ENCODE measurements around the gene ADCY7. TPM values are rescaled to one million over a fixed set of nuclear protein-coding genes. Genes with fewer than 3 reads are reported as not detected.

ADCY7 gene
- total and polyA plus RNA-seq, 2 donors, result 23.1 to 30.9 TPM

GRCh38 chr16:50275428-50276325 lies 9.3 kb downstream of the ADCY7 start:
- WGBS, result 84% methylated on average over 12 of the region's 12 CpGs
- Histone ChIP-seq H3K4me1 (ENCODE audit: control insufficient read depth in 2 of 2, insufficient read depth in 2 of 2, low read length in 2 of 2) (peaks cover 16 to 43% of the 10 kb centered on the region in 2 donors), H3K4me3 (ENCODE audit: low read length in 2 of 2) (no peak overlapping the region)

GRCh38 chr16:50276326-50276640 lies 9.9 kb downstream of the ADCY7 start:
- H3K9me3 ChIP-seq (ENCODE audit: control insufficient read depth in 2 of 2, insufficient read depth in 1 of 2, low read length in 1 of 2), result no peaks in the 10 kb centered on the region
- 95% methylated on average over 2 of the region's 2 CpGs for WGBS
- H3K4me3 ChIP-seq (ENCODE audit: low read length in 2 of 2), result no peak overlapping the region
- H3K27ac ChIP-seq (ENCODE audit: low read depth in 1 of 2, low read length in 1 of 2), result peak overlapping the region in 1 of 2 donors; percentile 9
- no peak for DNase-seq (ENCODE audit: low read depth in 6 of 9, low spot score in 9 of 9)
- H3K27me3 ChIP-seq (ENCODE audit: control insufficient read depth in 2 of 2, insufficient read depth in 1 of 2, low read length in 1 of 2), result no peaks in the 10 kb centered on the region
- peaks cover 0 to 3% of the 10 kb centered on the region in 2 donors for H3K36me3 ChIP-seq (ENCODE audit: control insufficient read depth in 2 of 2, insufficient read depth in 2 of 2, low read length in 1 of 2)
- H3K4me1 ChIP-seq (ENCODE audit: control insufficient read depth in 2 of 2, insufficient read depth in 2 of 2, low read length in 2 of 2), result peaks cover 16 to 49% of the 10 kb centered on the region in 2 donors

More at GRCh38 chr16:50275428-50276325, 9.3 kb downstream of the ADCY7 start:
- H3K27ac ChIP-seq (ENCODE audit: low read depth in 1 of 2, low read length in 1 of 2), result peak overlapping the region; percentile 46 to 85
- H3K9me3 ChIP-seq (ENCODE audit: control insufficient read depth in 2 of 2, insufficient read depth in 1 of 2, low read length in 1 of 2), result no peaks in the 10 kb centered on the region
- no peak for DNase-seq (ENCODE audit: low read depth in 6 of 9, low spot score in 9 of 9)
- no peaks in the 10 kb centered on the region for H3K27me3 ChIP-seq (ENCODE audit: control insufficient read depth in 2 of 2, insufficient read depth in 1 of 2, low read length in 1 of 2)
- peaks cover 3 to 9% of the 10 kb centered on the region in 2 donors for H3K36me3 ChIP-seq (ENCODE audit: control insufficient read depth in 2 of 2, insufficient read depth in 2 of 2, low read length in 1 of 2)

- H3K27ac ChIP-seq (ENCODE audit: low read depth in 1 of 2, low read length in 1 of 2), result no peak overlapping the region
- no peaks in the 10 kb centered on the region for H3K36me3 ChIP-seq (ENCODE audit: control insufficient read depth in 2 of 2, insufficient read depth in 2 of 2, low read length in 1 of 2)
- no peak for DNase-seq (ENCODE audit: low read depth in 6 of 9, low spot score in 9 of 9)
- H3K27me3 ChIP-seq (ENCODE audit: control insufficient read depth in 2 of 2, insufficient read depth in 1 of 2, low read length in 1 of 2), result no peaks in the 10 kb centered on the region
- peaks cover 18 to 56% of the 10 kb centered on the region in 2 donors for H3K4me1 ChIP-seq (ENCODE audit: control insufficient read depth in 2 of 2, insufficient read depth in 2 of 2, low read length in 2 of 2)
- H3K9me3 ChIP-seq (ENCODE audit: control insufficient read depth in 2 of 2, insufficient read depth in 1 of 2, low read length in 1 of 2), result no peaks in the 10 kb centered on the region
- no peak overlapping the region for H3K4me3 ChIP-seq (ENCODE audit: low read length in 2 of 2)
- 98% methylated on average over 4 of the region's 4 CpGs for WGBS
Observed at GRCh38 chr16:50276801-50277555, 10.6 kb downstream of the ADCY7 start.

GRCh38 chr16:50278251-50278650 lies 11.9 kb downstream of the ADCY7 start:
- Histone ChIP-seq H3K9me3 (ENCODE audit: control insufficient read depth in 2 of 2, insufficient read depth in 1 of 2, low read length in 1 of 2) (no peaks in the 10 kb centered on the region), H3K4me1 (ENCODE audit: control insufficient read depth in 2 of 2, insufficient read depth in 2 of 2, low read length in 2 of 2) (peaks cover 24 to 60% of the 10 kb centered on the region in 2 donors), H3K27me3 (ENCODE audit: control insufficient read depth in 2 of 2, insufficient read depth in 1 of 2, low read length in 1 of 2) (no peaks in the 10 kb centered on the region), H3K27ac (ENCODE audit: low read depth in 1 of 2, low read length in 1 of 2) (no peak overlapping the region), H3K36me3 (ENCODE audit: control insufficient read depth in 2 of 2, insufficient read depth in 2 of 2, low read length in 1 of 2) (peaks cover 0 to 2% of the 10 kb centered on the region in 2 donors), H3K4me3 (ENCODE audit: low read length in 2 of 2) (no peak overlapping the region)
- DNase-seq (ENCODE audit: low read depth in 6 of 9, low spot score in 9 of 9), result no peak
- 86% methylated on average over 3 of the region's 3 CpGs for WGBS

- H3K27ac ChIP-seq (ENCODE audit: low read depth in 1 of 2, low read length in 1 of 2), result no peak overlapping the region
- peaks cover 21 to 61% of the 10 kb centered on the region in 2 donors for H3K4me1 ChIP-seq (ENCODE audit: control insufficient read depth in 2 of 2, insufficient read depth in 2 of 2, low read length in 2 of 2)
Observed at GRCh38 chr16:50279504-50279865, 13.1 kb downstream of the ADCY7 start.

GRCh38 chr16:50280932-50281331 lies 14.6 kb downstream of the ADCY7 start:
- no peaks in the 10 kb centered on the region for H3K9me3 ChIP-seq (ENCODE audit: control insufficient read depth in 2 of 2, insufficient read depth in 1 of 2, low read length in 1 of 2)
- H3K27ac ChIP-seq (ENCODE audit: low read depth in 1 of 2, low read length in 1 of 2), result no peak overlapping the region
- H3K4me3 ChIP-seq (ENCODE audit: low read length in 2 of 2), result no peak overlapping the region
- 90% methylated on average over 5 of the region's 5 CpGs for WGBS
- H3K4me1 ChIP-seq (ENCODE audit: control insufficient read depth in 2 of 2, insufficient read depth in 2 of 2, low read length in 2 of 2), result peaks cover 13 to 55% of the 10 kb centered on the region in 2 donors
- DNase-seq (ENCODE audit: low read depth in 6 of 9, low spot score in 9 of 9), result no peak
- H3K36me3 ChIP-seq (ENCODE audit: control insufficient read depth in 2 of 2, insufficient read depth in 2 of 2, low read length in 1 of 2), result peaks cover 0 to 2% of the 10 kb centered on the region in 2 donors
- H3K27me3 ChIP-seq (ENCODE audit: control insufficient read depth in 2 of 2, insufficient read depth in 1 of 2, low read length in 1 of 2), result no peaks in the 10 kb centered on the region

More at GRCh38 chr16:50279504-50279865, 13.1 kb downstream of the ADCY7 start:
- Histone ChIP-seq H3K4me3 (ENCODE audit: low read length in 2 of 2) (no peak overlapping the region), H3K36me3 (ENCODE audit: control insufficient read depth in 2 of 2, insufficient read depth in 2 of 2, low read length in 1 of 2) (peaks cover 0 to 2% of the 10 kb centered on the region in 2 donors), H3K27me3 (ENCODE audit: control insufficient read depth in 2 of 2, insufficient read depth in 1 of 2, low read length in 1 of 2) (no peaks in the 10 kb centered on the region), H3K9me3 (ENCODE audit: control insufficient read depth in 2 of 2, insufficient read depth in 1 of 2, low read length in 1 of 2) (no peaks in the 10 kb centered on the region)
- no peak for DNase-seq (ENCODE audit: low read depth in 6 of 9, low spot score in 9 of 9)
- WGBS, result 88% methylated on average over 2 of the region's 2 CpGs

GRCh38 chr16:50281391-50282009 lies 15.1 kb downstream of the ADCY7 start:
- Histone ChIP-seq H3K9me3 (ENCODE audit: control insufficient read depth in 2 of 2, insufficient read depth in 1 of 2, low read length in 1 of 2) (peaks cover 0 to 3% of the 10 kb centered on the region in 2 donors), H3K27me3 (ENCODE audit: control insufficient read depth in 2 of 2, insufficient read depth in 1 of 2, low read length in 1 of 2) (no peaks in the 10 kb centered on the region), H3K36me3 (ENCODE audit: control insufficient read depth in 2 of 2, insufficient read depth in 2 of 2, low read length in 1 of 2) (peaks cover 2 to 4% of the 10 kb centered on the region in 2 donors), H3K4me3 (ENCODE audit: low read length in 2 of 2) (no peak overlapping the region), H3K27ac (ENCODE audit: low read depth in 1 of 2, low read length in 1 of 2) (peak overlapping the region; percentile 19 to 55), H3K4me1 (ENCODE audit: control insufficient read depth in 2 of 2, insufficient read depth in 2 of 2, low read length in 2 of 2) (peaks cover 13 to 55% of the 10 kb centered on the region in 2 donors)
- no peak for DNase-seq (ENCODE audit: low read depth in 6 of 9, low spot score in 9 of 9)
- WGBS, result 36% methylated on average over 21 of the region's 21 CpGs

- Histone ChIP-seq H3K4me3 (ENCODE audit: low read length in 2 of 2) (no peak overlapping the region), H3K4me1 (ENCODE audit: control insufficient read depth in 2 of 2, insufficient read depth in 2 of 2, low read length in 2 of 2) (peaks cover 13 to 55% of the 10 kb centered on the region in 2 donors)
- 12% methylated on average over 7 of the region's 7 CpGs for WGBS
Observed at GRCh38 chr16:50282010-50282538, 15.7 kb downstream of the ADCY7 start.

More at GRCh38 chr16:50282010-50282538, 15.7 kb downstream of the ADCY7 start:
- peak in 3 of 9 donors; percentile 42 to 68 (median 52) for DNase-seq (ENCODE audit: low read depth in 6 of 9, low spot score in 9 of 9)
- Histone ChIP-seq H3K27ac (ENCODE audit: low read depth in 1 of 2, low read length in 1 of 2) (peak overlapping the region; percentile 19 to 55), H3K9me3 (ENCODE audit: control insufficient read depth in 2 of 2, insufficient read depth in 1 of 2, low read length in 1 of 2) (peaks cover 0 to 5% of the 10 kb centered on the region in 2 donors), H3K36me3 (ENCODE audit: control insufficient read depth in 2 of 2, insufficient read depth in 2 of 2, low read length in 1 of 2) (peaks cover 5 to 6% of the 10 kb centered on the region in 2 donors), H3K27me3 (ENCODE audit: control insufficient read depth in 2 of 2, insufficient read depth in 1 of 2, low read length in 1 of 2) (no peaks in the 10 kb centered on the region)
